GM12864 (cell line): ENCODE measurements around the gene RAB40C.

ENCODE experiments used
- DNase-seq: peaks from one replicate; pipeline ENCODE4 v3.0.0-alpha.2; 2011; ENCODE audit warnings: low read depth
- H3K4me3 ChIP-seq: 2 replicates; pipeline ENCODE4 v1.5.1; 2011; ENCODE audit warnings: mild to moderate bottlenecking, low read depth, low read length, control low read depth
- CTCF ChIP-seq: IDR thresholded peaks from 2 replicates; pipeline ENCODE4 v1.5.1; 2011; ENCODE audit warnings: low read depth, mild to moderate bottlenecking, moderate library complexity, low read length, control low read depth, inconsistent platforms; ENCODE audit errors: missing control alignments

RAB40C gene

GRCh38 chr16:588639-588888, 1.3 kb upstream of the RAB40C start:
- TF ChIP-seq CTCF = no peak
- DNase-seq = peak; percentile 43
- peak overlapping the region; percentile 82 for H3K4me3 ChIP-seq

- peak; percentile 86 for DNase-seq
- no peak for TF ChIP-seq CTCF
- H3K4me3 ChIP-seq = peak overlapping the region; percentile 82
Measured at GRCh38 chr16:588889-589657, 793 bp upstream of the RAB40C start.

GRCh38 chr16:590188-590814, 435 bp downstream of the RAB40C start:
- DNase-seq = no peak
- TF ChIP-seq CTCF = no peak
- H3K4me3 ChIP-seq = peak overlapping the region; percentile 63

- H3K4me3 ChIP-seq = peak overlapping the region; percentile 63
- DNase-seq = no peak
- no peak for TF ChIP-seq CTCF
Measured at GRCh38 chr16:590815-591200, 942 bp downstream of the RAB40C start.

DNA sequence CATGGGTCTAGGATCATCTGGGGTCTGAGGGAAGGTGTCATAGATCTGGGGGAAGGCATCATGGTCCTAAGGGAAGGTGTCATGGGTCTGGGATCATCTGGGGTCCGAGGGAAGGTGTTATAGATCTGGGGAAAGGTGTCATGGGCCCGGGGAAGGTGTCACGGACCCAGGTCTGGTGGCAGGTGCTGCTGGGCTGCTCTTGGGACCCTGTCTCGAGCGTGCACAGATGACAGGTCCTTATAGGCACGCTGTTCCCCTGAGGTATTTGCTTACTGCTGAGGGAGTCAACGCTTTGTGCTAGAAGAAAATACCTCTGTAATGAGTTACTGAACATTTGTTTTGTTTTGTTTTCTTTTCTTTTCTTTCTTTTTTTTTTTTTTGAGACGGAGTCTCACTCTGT, 1.4 kb downstream of the RAB40C start:
- DNase-seq = no peak
- H3K4me3 ChIP-seq = peak overlapping the region; percentile 63
- TF ChIP-seq CTCF = no peak

DNA sequence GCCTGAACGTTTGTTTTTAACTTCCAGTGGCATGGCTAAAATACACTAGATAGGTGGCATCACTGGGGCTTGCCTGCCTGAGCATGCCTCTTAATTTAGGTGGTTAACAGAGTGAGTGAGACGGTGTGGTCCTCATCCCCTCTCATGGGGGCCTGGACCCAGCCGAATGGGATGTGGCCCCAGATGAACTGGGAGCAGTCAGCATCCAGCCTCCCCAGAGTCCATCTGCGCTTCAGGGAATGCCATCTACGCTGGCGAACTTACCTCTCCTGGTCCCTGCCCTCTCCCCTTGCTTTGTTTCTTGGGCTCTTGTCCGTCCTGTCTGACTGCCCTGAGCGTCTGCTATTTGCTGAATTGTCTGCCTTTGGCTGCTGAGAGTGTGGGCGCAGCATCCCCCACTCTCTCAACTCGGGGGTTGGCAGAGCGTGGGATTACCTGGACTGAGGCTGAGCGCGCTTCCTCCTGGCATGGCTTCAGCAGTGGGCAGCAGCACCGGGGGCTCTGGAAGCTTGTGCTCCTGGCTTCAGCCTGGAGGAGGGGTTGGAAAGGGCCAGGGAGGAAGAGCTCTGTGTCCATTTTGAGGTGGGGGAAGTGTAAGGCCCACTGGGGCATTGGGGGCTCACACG, 2.1 kb downstream of the RAB40C start:
- DNase-seq = no peak
- no peak overlapping the region for H3K4me3 ChIP-seq
- TF ChIP-seq CTCF = no peak
